B cell (primary cell): ENCODE data around the gene YARS2. TPM values are rescaled to one million over a fixed set of nuclear protein-coding genes. Genes with fewer than 3 reads are reported as not detected.

ENCODE experiments used
- ATAC-seq: fragments of 200-7000 bp; cut with Tn5 transposase; one replicate; pipeline ENCODE4 v1.10.0; 2021; ENCODE audit warnings: low read depth, mild to moderate bottlenecking, moderate number of reproducible peaks, moderate library complexity
- CTCF ChIA-PET: fragments of 350-600 bp; sonication (Branson Sonifier 250); formaldehyde crosslinking; loops from one replicate; lab custom pipeline; 2021; ENCODE audit warnings: antibody characterized with exemption, inconsistent platforms; lab: Charles Lee
- POLR2A ChIA-PET: fragments of 350-600 bp; sonication (Branson Sonifier 250); formaldehyde crosslinking; loops from one replicate; lab custom pipeline; 2021; ENCODE audit warnings: antibody characterized with exemption; lab: Charles Lee
- DNase-seq: peaks from one replicate; pipeline ENCODE4 v3.0.0; 2013
- H2AFZ ChIP-seq: 2 replicates; pipeline ENCODE4 v1.6.1; 2012; ENCODE audit warnings: mild to moderate bottlenecking, low read depth, low read length; ENCODE audit not compliant: insufficient read depth, poor library complexity, severe bottlenecking
- H3K27ac ChIP-seq, 2 donors: 1 replicate in 1 of 2; 2 replicates in 1 of 2; pipeline ENCODE4 v1.5.1; 2012 to 2013; ENCODE audit warnings: low read length in 2 of 2, mild to moderate bottlenecking in 2 of 2, moderate library complexity in 1 of 2
- H3K27me3 ChIP-seq, 4 experiments: fragments of 200-600 bp in 1 of 4; sonication (generic) in 1 of 4; replicated peaks in 1 of 4; 1 replicate in 2 of 4; 2 replicates in 2 of 4; pipeline versions ENCODE4 v1.6.1 to v1.7.0; 2013 to 2016; ENCODE audit warnings: low read length in 3 of 4, mild to moderate bottlenecking in 2 of 4, mixed read lengths in 1 of 4, moderate library complexity in 1 of 4; ENCODE audit not compliant: insufficient read depth in 4 of 4, control insufficient read depth in 3 of 4; ENCODE audit errors: control extremely low read depth in 1 of 4
- H3K36me3 ChIP-seq, 2 experiments: replicated peaks in 1 of 2; 1 replicate in 1 of 2; 2 replicates in 1 of 2; pipeline versions ENCODE4 v1.6.1 to v1.7.1; 2013; ENCODE audit warnings: low read length in 1 of 2; ENCODE audit not compliant: insufficient read depth in 2 of 2, control insufficient read depth in 1 of 2; ENCODE audit errors: control extremely low read depth in 1 of 2, extremely low read depth in 1 of 2
- H3K4me1 ChIP-seq, 2 donors: fragments of 200-600 bp in 1 of 2; sonication (generic) in 1 of 2; 1 replicate in 1 of 2; 2 replicates in 1 of 2; pipeline versions ENCODE4 v1.5.1 to v1.6.1; 2013 to 2017; ENCODE audit warnings: low read length in 2 of 2; ENCODE audit not compliant: control insufficient read depth in 2 of 2, insufficient read depth in 2 of 2
- H3K4me2 ChIP-seq: replicated peaks from 2 replicates; pipeline ENCODE3; 2012; ENCODE audit warnings: mild to moderate bottlenecking, low read depth, low read length; ENCODE audit not compliant: poor library complexity, severe bottlenecking
- H3K4me3 ChIP-seq, 5 experiments: fragments of 200-600 bp in 1 of 5; sonication (generic) in 1 of 5; 1 replicate in 3 of 5; 2 replicates in 2 of 5; pipeline versions ENCODE4 v1.5.1 to v1.7.0; 2011 to 2016; ENCODE audit warnings: low read length in 4 of 5, mild to moderate bottlenecking in 4 of 5, low read depth in 2 of 5, control low read depth in 1 of 5, moderate library complexity in 1 of 5; ENCODE audit not compliant: insufficient read depth in 1 of 5; ENCODE audit errors: control extremely low read depth in 1 of 5, extremely low read depth in 1 of 5
- H3K79me2 ChIP-seq: fragments of 200-600 bp; sonication (generic); one replicate; pipeline ENCODE4 v1.6.0; 2016; ENCODE audit warnings: low read length; ENCODE audit not compliant: control insufficient read depth, insufficient read depth
- H3K9ac ChIP-seq: fragments of 200-600 bp; sonication (generic); 2 replicates; pipeline ENCODE4 v1.6.1; 2017; ENCODE audit warnings: mild to moderate bottlenecking, low read length, moderate library complexity
- H3K9me3 ChIP-seq, 3 donors: one replicate each; pipeline versions ENCODE4 v1.6.1 to v1.7.1; 2013; ENCODE audit warnings: low read length in 2 of 3; ENCODE audit not compliant: control insufficient read depth in 2 of 3, insufficient read depth in 1 of 3; ENCODE audit errors: control extremely low read depth in 1 of 3
- H4K20me1 ChIP-seq: 2 replicates; pipeline ENCODE4 v1.6.0; 2012; ENCODE audit warnings: mild to moderate bottlenecking, low read length; ENCODE audit not compliant: insufficient read depth, control insufficient read depth, poor library complexity, severe bottlenecking
- H3K27ac Mint-ChIP-seq: one replicate; pipeline ENCODE4 v1.8.0; 2021; ENCODE audit warnings: mixed read lengths
- H3K27me3 Mint-ChIP-seq: one replicate; pipeline ENCODE4 v1.8.0; 2021; ENCODE audit warnings: mixed read lengths
- H3K4me1 Mint-ChIP-seq: one replicate; pipeline ENCODE4 v1.8.0; 2021; ENCODE audit warnings: mixed read lengths
- H3K4me3 Mint-ChIP-seq: one replicate; pipeline ENCODE4 v1.8.0; 2021; ENCODE audit warnings: mixed read lengths
- H3K9me3 Mint-ChIP-seq: one replicate; pipeline ENCODE4 v1.8.0; 2022; ENCODE audit warnings: mixed read lengths; ENCODE audit not compliant: insufficient read depth
- EZH2 ChIP-seq: IDR thresholded peaks from 2 replicates; pipeline ENCODE4 v1.6.1; 2012; ENCODE audit warnings: borderline replicate concordance, low read depth, mild to moderate bottlenecking, moderate library complexity, low read length; ENCODE audit not compliant: insufficient read depth, poor library complexity, severe bottlenecking
- WGBS: methylation state at CpG from one replicate; pipeline ENCODE4 v1.1.5; 2013; ENCODE audit warnings: missing lambda C conversion rate; ENCODE audit not compliant: insufficient coverage; 5-methylcytosine and 5-hydroxymethylcytosine counted together
- intact Hi-C: fragments of 100-400 bp; cut with micrococcal nuclease; formaldehyde crosslinking; loops from one replicate; pipeline ENCODE4 v1.10.0; 2022
- polyA plus RNA-seq: library from polyadenylated mRNA; depleted of rRNA; stranded (reverse); fragments of >200 nt; gene quantifications from 2 replicates; pipeline ENCODE4 v1.2.3, GENCODE V29; 2012
- total RNA-seq, 2 donors: library from RNA; stranded (reverse); fragments of 120-200 nt in 1 of 2; gene quantifications; 1 replicate in 1 of 2; 2 replicates in 1 of 2; pipeline versions ENCODE4 v1.2.3 to v1.2.4, GENCODE V29; 2013 to 2022
- TF ChIP-seq, protein P1 (sequence below): fragments of 200-600 bp; IDR thresholded peaks from one replicate; pipeline ENCODE4 v1.8.0; 2022; ENCODE audit warnings: antibody characterized with exemption, mild to moderate bottlenecking

Gene YARS2
- total and polyA plus RNA-seq, 2 donors (not counting 1 experiment from before 2014, with no cell fraction given): 14.6 to 18.8 TPM

DNA sequence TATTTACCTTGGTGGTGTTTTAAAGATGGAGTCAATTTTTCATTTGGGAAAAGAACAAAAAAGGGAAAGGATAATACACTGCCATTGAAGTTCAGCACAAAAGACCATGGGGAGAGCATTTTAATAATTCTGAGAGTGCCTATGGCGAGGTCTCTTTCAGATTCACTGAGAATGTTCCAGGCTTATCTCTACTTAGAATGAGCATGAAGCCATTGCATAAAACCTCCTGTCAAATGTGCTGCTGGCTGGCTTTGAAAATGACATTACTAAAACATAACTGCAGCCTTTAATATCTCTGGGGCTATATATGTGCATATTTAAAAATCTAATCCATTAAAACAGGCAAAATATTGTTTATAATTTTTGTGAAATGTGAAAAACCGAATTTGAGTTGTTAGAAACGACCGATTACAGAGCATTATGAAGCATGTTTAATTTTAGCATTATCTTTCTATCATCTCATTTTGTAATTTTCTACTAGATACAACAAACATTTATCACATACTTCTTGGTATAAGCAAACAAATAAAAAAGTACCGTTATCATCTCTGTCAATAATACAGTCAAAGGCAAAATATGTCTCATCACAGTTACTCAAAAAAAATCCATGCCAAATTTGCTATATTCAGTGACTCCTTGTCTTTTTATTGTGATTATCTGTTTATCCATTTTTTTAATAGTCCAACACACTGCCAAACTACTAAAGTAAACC lies 45.7 kb upstream of the YARS2 start:
- Mint-ChIP-seq H3K4me3 (no peak overlapping the region), H3K27ac (no peak overlapping the region), H3K9me3 (no peaks in the 10 kb centered on the region), H3K4me1 (no peaks in the 10 kb centered on the region), H3K27me3 (peaks cover 3% of the 10 kb centered on the region)
- POLR2A ChIA-PET: no interaction called here
- Histone ChIP-seq H2AFZ (no peak overlapping the region), H3K27me3 (no peaks in the 10 kb centered on the region), H3K36me3 (no peaks in the 10 kb centered on the region), H4K20me1 (no peaks in the 10 kb centered on the region), H3K4me2 (no peak overlapping the region), H3K27ac (no peak overlapping the region), H3K4me3 (no peak overlapping the region), H3K79me2 (no peaks in the 10 kb centered on the region), H3K9ac (no peak overlapping the region), H3K9me3 (no peaks in the 10 kb centered on the region), H3K4me1 (no peaks in the 10 kb centered on the region)
- no peak for DNase-seq
- TF ChIP-seq, protein P1, sequence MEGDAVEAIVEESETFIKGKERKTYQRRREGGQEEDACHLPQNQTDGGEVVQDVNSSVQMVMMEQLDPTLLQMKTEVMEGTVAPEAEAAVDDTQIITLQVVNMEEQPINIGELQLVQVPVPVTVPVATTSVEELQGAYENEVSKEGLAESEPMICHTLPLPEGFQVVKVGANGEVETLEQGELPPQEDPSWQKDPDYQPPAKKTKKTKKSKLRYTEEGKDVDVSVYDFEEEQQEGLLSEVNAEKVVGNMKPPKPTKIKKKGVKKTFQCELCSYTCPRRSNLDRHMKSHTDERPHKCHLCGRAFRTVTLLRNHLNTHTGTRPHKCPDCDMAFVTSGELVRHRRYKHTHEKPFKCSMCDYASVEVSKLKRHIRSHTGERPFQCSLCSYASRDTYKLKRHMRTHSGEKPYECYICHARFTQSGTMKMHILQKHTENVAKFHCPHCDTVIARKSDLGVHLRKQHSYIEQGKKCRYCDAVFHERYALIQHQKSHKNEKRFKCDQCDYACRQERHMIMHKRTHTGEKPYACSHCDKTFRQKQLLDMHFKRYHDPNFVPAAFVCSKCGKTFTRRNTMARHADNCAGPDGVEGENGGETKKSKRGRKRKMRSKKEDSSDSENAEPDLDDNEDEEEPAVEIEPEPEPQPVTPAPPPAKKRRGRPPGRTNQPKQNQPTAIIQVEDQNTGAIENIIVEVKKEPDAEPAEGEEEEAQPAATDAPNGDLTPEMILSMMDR: no peak
- TF ChIP-seq EZH2: no peak
- intact Hi-C loops: no loop called here
- ATAC-seq: no peak
- CTCF ChIA-PET: no interaction called here
- WGBS: no CpG with 5 or more reads among the region's 5 CpGs

DNA sequence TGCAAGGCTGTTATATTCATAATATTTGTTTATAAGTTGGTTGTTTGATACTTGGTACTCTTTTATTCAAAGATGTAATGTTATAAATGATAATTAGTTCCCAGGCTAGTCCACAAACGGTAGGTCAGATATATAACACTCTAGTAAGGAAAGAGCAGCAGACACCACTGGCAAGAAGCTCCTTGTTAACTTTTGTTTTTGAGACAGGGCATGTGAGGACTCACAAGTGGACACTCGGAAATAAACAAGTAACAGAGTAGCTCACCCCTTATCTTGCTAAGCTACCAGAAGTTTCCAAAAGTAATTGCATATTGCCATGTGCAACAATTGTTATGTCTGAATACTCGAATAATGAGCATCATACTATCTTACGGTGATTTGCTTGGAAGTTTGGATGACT lies 38.6 kb upstream of the YARS2 start:
- POLR2A ChIA-PET: no interaction called here
- H3K9ac ChIP-seq: no peak overlapping the region
- 100% methylated on average over 1 of the region's 4 CpGs for WGBS
- no peak overlapping the region for H3K4me3 ChIP-seq
- no peaks in the 10 kb centered on the region for H3K9me3 Mint-ChIP-seq
- H3K4me2 ChIP-seq: no peak overlapping the region
- ATAC-seq (no peak), DNase-seq (no peak)
- H4K20me1 ChIP-seq: no peaks in the 10 kb centered on the region
- no peaks in the 10 kb centered on the region for H3K27me3 ChIP-seq
- no peaks in the 10 kb centered on the region for H3K79me2 ChIP-seq
- H3K4me1 Mint-ChIP-seq: no peaks in the 10 kb centered on the region
- TF ChIP-seq, protein P1: no peak
- TF ChIP-seq EZH2: no peak
- H3K9me3 ChIP-seq: no peaks in the 10 kb centered on the region
- no peak overlapping the region for H3K27ac ChIP-seq
- intact Hi-C loops: no loop called here
- H2AFZ ChIP-seq: no peak overlapping the region
- H3K4me1 ChIP-seq: no peaks in the 10 kb centered on the region
- H3K36me3 ChIP-seq: no peaks in the 10 kb centered on the region
- no peak overlapping the region for H3K4me3 Mint-ChIP-seq
- CTCF ChIA-PET: no interaction called here
- H3K27ac Mint-ChIP-seq: no peak overlapping the region
- H3K27me3 Mint-ChIP-seq: peaks cover 10% of the 10 kb centered on the region
